SIG-M5 treated with dmso at 0.1 percent for 504 hours (cell line): ENCODE data around the gene PLD2.

Experiments used
- DNase-seq: peaks from one replicate; lab custom pipeline; 2025; ENCODE audit not compliant: unreplicated experiment; lab: John Stamatoyannopoulos, UW

PLD2 gene, protein sequence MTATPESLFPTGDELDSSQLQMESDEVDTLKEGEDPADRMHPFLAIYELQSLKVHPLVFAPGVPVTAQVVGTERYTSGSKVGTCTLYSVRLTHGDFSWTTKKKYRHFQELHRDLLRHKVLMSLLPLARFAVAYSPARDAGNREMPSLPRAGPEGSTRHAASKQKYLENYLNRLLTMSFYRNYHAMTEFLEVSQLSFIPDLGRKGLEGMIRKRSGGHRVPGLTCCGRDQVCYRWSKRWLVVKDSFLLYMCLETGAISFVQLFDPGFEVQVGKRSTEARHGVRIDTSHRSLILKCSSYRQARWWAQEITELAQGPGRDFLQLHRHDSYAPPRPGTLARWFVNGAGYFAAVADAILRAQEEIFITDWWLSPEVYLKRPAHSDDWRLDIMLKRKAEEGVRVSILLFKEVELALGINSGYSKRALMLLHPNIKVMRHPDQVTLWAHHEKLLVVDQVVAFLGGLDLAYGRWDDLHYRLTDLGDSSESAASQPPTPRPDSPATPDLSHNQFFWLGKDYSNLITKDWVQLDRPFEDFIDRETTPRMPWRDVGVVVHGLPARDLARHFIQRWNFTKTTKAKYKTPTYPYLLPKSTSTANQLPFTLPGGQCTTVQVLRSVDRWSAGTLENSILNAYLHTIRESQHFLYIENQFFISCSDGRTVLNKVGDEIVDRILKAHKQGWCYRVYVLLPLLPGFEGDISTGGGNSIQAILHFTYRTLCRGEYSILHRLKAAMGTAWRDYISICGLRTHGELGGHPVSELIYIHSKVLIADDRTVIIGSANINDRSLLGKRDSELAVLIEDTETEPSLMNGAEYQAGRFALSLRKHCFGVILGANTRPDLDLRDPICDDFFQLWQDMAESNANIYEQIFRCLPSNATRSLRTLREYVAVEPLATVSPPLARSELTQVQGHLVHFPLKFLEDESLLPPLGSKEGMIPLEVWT

DNA sequence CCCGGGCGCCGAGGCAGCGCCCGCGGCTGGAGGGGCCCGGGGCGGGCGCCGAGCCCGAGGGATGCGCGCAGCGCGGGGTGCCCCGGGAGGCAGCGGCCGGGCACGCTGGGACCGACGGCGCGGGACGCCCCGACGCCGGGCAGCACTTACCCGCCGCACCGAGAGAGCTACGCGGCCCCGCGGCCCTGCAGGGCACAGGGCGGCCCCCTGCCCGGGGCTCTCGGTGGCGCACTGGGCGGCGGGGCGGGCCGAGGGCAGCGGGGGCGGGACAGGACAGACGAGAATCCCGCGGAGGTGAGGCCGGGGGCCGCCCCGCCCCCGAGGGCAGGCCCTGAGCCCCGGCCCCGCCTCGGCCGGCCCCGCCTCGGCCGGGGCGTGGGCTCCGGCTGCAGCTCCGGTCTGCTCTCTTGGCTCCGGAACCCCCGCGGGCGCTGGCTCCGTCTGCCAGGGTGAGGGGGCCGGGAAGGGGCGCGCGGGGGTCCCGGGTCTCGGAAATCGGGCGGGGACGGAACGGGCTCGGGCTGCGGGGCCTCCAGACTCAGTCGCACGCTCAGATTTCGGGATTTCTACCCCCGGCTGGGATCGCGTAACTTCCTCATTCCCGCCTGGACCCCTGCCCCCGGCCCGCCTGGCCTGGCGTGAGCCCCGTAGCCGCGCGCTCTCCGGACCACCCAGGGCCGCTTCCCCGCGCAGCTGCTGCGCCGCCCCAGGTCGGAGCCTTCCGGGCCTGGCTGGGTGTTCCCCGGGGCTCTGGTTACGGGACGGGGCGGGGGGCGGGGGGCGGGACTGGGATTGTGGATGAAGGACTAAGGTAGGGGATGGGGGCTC, at the start of gene PLD2:
Gene PLD2 (plus strand): TSS at position 376 of the 828 bp plus-strand sequence. CDS start 621 bp downstream, outside the sequence.
- peak; percentile 66 for DNase-seq

DNA sequence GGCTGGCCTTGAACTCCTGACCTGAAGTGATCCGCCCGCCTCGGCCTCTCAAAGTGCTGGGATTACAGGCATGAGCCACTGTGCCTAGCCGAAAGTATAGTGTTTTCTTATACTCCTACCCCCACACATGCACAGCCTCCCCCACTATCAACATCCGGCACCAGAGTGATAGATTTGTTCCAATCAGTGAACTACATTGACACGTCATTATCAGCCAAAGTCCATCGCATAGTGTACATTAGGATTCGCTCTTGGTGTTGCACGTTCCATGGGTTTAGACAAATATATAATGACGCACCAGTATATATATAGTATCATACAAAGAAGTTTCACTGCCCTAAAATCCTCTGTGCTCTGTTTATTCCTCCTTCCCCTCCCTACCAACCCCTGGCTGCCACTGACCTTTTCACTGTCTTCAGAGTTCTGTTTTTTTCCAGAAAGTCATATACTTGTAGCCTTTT, 47.1 kb upstream of the PLD2 start:
- DNase-seq = peak; percentile 41

DNA sequence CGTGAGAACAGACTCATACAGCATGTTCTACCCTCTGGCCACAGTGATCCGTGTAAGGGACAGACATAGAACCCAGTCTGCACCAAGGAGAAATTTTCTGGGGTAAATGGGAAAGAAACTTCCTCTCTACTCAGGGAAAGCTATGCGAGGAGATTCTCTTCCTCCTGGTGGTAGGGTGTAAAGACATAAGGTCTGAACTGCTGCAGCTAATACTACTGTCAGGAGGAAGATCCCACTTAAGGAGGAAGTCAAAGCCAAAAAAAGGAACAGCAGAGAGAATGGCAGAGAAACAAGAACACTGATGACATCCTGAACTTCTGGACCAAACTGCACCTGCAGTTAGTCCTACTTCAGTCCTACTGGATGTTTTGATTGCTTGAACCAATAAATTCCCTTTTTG, 42.4 kb upstream of the PLD2 start:
- peak; percentile 78 for DNase-seq

DNA sequence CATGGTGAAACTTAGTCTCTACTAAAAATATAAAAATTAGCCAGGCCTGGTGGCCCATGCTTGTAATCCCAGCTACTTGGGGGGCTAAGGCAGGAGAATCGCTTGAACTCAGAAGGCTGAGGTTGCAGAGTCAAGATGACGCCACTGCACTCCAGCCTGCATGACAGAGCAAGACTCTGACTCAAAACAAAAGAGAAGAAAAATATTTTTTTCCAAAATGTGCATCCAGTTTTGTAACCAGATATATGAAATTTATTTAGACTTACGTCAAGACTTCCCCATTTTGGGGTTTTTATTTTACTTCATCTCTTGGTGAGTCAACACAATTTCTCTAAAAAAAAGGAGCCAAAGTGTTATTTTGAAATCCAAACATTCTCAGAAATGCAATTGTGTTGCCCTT, 40.8 kb upstream of the PLD2 start:
- peak; percentile 51 for DNase-seq

DNA sequence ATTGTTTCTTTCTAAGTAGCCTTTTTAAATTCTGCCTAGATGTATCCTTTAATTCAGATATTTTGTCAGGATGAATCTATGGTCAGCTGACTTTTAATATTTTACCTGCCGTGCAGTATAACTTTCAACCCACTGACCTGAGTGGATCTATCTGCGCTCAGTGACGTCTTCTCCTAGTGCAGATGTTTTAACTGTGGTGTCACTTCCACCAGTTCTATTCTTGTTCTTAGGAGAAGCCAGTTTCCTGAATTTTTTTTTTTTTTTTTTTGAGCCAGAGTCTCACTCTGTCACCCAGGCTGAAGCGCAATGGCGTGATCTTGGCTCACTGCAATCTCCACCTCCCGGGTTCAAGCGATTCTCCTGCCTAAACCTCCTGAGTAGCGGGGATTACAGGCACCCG, 40.2 kb upstream of the PLD2 start:
- DNase-seq = no peak

DNA sequence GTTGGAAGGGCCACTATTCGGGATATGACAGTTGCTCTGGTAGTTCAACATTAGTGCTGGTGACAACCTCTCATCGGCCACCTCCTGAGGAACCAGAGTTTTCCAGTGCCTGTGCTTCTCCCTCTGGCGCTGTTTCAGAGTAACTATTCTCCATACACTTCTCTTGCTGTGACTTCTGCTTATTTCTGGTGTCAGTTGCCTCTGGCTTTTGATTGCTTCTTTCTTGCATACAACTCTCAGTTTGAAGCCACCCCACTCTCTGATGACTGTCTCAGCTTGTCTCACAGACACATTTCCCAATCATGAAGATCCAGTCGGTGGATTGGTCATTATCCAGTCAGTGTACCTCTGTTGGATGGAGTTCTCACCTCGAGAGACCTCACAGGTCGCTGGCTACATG, 38.7 kb upstream of the PLD2 start:
- peak; percentile 17 for DNase-seq

DNA sequence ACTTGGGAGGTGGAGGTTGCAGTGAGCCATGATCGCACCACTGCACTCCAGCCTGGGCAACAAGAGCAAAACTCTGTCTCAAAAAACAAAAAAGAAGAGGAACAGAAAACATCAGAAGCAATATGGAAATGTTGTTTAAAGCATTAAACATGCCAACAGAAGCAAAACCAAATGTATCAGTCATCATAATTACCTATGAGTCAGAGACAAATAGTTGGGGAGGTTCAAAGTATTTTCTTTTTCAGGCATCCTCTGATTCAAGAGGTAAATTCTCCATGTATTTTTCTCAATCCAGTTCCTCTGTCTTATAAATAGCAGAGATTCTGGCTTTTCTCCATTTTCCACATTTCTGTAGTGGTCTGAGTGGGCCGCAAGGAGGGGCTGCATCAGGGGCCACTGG, 37.3 kb upstream of the PLD2 start:
- no peak for DNase-seq

DNA sequence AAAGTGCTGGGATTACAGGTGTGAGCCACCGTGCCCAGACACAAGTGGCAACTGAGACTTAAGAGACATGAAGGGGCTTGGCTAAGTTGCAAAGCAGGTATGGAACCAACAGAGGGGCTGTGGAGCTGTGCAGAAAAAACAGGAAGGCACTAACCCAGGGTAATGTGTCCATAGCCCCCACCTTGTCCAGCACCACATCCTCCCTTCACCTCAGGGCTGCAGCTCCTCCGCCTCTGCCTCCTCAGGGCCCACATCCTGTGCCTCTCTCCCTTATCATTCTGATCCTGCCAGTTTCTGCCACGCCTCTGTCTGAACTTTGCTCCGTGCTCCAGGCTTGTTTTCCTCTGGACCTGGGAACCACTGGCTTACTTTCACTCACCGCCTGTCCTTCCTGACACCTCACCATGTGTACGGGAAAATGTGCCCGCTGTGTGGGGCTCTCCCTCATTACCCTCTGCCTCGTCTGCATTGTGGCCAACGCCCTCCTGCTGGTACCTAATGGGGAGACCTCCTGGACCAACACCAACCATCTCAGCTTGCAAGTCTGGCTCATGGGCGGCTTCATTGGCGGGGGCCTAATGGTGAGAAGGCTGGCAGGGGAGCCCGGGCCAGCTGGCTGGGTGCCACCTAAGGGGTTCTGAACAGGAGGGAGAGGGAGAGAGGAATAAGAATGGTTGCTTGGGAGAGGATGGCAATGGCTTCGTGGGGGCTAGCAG, 35.3 kb upstream of the PLD2 start, which contains the start of gene TM4SF5:
Gene TM4SF5 (plus strand): TSS at position 368 of the 716 bp plus-strand sequence. CDS start 37 bp downstream, at position 405.
- DNase-seq = no peak

DNA sequence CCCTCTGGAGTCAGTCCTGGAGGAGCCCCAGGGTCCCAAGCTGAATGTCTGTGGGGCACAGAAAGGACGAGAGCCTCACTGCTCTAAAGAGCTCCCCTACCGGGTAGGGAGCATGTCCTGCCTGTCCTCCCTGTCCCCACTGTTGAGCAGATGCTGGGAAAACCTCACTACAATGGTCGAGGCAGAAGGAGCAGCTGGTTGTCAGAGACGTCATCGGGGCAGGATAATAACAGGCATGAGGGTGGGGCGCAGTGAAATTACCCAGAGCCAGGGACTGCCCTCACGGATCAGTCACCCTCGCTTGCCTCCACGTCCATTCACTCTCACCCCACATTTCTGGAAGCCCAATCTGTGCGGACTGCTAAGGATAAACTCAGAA, 34.7 kb upstream of the PLD2 start:
- DNase-seq = no peak

DNA sequence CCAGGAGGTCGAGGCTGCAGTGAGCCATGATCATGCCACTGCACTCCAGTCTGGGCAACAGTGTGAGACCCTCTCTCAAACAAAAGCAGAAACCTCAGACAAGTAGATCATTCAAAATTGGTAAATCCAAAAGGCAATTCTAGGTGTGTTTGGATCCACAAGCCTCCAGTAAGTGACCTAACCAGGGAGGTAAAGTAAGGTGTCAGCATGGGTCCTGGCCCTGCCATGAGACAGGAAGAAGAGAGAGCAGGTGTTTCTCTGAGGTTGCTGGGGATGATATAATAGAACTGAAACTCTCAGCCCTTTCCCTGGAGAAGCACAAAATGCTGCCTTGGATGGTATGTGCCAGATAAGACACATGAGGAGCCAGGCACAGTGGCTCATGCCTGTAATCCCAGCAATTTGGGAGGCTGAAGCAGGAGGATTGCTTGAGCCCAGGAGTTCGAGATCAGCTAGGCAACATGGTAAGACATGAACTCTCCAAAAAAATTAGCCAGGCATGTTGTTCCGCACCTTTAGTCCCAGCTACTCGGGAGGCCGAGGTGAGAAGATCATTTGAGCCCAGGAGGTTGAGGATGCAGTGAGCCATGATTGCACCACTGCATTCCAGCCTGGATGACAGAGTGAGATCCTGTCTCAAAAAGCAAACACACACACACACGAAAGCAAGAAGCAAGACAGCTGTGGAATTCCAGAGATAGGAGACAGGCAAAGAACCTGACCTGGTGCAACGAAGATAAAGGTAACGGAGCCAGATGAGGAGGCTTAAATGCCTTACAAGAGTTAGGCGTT, 28.8 kb upstream of the PLD2 start:
- no peak for DNase-seq

DNA sequence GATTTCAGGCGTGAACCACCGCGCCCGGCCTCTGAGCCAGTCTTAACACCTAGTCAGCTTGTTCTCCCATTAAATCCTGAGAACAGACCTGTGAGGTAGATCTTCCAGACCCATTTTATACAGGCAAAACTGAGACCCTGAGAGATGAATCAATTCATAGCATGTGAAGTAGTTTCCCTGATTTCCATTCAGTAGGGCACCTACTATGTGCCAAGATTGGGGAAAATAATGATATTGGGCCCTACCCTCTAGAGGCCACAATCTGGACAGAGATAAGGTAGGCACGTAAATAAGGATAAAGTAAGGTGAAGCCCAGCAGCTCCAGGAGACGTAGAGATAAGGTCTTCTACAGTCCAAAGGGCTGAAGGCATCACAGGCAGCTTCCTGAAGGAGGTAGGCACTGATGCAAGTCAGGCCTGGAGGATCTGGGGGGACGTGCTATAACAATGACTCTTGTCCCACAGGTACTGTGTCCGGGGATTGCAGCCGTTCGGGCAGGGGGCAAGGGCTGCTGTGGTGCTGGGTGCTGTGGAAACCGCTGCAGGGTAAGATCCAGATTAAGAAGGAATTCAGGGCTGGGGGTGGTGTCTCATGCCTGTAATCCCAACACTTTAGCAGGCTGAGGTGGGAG, 26.5 kb upstream of the PLD2 start:
- no peak for DNase-seq

DNA sequence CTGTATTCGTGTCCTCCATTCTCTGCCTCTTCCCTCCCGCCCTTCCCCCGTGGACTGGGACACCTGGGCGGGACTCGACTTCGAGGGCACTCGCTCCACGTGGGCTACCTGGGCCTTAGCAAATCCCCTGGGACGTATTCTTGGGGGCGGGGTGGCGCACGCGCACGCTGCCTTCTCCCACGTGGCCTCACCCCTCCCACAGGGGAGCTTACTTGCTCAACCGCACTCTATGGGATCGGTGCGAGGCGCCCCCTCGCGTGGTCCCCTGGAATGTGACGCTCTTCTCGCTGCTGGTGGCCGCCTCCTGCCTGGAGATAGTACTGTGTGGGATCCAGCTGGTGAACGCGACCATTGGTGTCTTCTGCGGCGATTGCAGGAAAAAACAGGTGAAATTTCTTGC, 24.3 kb upstream of the PLD2 start:
- DNase-seq = no peak

DNA sequence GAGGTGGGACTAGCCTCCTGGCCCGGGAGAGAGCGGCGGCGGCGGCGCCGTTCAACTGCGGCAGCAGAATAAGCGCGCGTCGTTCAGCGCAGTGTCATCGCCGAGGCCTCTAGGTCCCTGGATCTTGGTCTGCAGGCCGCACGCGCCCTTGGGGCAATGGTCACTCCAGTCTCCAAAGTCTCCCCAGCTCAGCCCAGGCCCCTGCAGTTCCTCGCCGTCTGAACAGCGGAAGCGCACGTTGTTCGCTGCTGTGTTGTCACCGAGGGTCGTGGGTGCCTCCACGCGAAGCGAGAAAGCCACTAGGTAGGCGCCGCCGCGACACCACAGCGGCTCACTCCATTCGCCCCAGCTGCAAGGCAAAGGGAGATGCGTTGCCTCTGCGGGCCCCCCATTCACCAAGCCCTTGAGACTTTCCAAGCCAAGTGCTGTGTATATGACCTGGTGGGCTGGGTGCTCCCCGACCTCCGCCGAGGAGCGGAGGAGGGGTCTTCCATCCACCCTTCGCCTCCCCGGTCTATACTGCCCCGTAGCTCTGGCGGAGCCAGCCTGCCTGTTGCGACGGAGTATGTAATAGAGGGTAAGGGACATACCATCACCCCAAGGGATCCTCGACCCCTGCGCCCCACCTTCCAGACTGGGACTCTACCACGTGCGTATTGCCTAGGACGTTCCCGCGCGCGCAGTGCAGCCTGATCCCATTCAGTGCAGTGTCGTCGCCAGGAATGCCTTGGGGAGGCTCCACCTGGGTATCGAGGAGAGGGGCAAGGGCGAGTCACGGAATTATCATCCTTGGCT, 21.4 kb upstream of the PLD2 start:
- DNase-seq = no peak

DNA sequence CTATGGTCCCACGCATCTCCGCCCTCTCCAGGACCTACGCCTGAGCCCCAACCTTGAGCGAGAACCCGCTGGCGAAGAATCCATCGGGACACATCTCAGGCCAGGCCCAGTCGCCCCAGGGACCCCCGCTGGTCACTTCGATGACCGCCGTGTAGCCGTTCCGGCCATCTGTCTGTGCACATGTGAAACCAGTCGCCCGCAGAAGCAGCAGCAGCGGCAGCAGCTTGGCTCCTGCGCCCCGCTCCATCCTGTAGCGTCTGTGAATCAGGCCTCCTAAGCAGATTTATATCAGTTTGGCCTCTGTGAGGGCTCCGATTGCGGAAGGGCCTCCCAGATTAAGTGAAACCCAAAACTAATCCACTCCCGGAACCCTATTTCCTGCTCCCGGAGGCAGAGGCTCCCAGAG, 20.8 kb upstream of the PLD2 start, which contains the start of gene VMO1:
Gene VMO1 (minus strand): TSS at position 259 of the 406 bp plus-strand sequence. CDS start 12 bp downstream, at position 247.
- no peak for DNase-seq

DNA sequence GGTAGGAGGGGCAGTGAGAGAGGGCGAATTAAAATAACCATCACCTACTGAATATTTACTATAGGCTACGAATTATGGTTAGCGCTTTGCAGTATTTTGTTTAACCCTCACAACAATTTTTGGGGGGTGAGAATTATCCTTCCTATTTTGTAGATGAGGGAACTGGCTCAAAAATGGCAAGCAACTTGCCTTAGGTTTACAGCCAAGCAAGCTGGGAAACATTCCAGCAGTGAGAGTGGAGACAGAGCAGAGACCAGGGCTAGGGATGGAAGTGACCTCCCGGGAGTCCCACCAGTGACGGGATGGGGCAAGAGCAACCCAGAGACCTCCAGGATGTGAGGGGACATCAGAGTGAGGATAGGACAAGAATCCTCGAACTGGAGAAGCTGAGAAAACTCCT, 20.4 kb upstream of the PLD2 start:
- no peak for DNase-seq

DNA sequence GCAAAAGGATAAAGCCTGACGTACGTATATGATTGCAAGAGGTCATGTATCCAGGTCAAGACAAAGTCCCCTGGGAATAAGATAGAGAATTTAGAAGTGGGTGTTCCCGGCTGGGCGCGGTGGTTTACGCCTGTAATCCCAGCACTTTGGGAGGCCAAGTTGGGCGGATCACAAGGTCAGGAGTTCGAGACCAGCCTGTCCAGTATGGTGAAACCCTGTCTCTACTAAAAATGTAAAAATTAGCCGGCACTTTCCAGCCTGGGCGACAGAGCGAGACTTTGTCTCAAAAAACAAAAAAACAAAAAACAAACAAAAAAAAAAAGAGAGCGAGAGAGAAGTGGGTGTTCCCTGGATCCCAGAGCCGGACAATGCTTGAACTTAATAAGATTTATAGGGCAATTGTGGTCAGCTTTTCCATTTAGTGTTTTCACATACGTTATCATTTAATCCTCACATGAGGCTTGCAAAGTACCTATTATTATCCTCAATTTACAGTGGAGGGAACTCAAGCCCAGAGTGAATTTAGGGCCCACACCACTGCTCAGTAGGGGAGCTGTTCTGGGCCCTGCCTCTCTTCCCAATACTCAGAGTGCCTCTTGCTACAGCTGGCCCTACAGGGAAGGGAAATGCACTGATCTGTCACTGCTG, 18.7 kb upstream of the PLD2 start:
- no peak for DNase-seq

DNA sequence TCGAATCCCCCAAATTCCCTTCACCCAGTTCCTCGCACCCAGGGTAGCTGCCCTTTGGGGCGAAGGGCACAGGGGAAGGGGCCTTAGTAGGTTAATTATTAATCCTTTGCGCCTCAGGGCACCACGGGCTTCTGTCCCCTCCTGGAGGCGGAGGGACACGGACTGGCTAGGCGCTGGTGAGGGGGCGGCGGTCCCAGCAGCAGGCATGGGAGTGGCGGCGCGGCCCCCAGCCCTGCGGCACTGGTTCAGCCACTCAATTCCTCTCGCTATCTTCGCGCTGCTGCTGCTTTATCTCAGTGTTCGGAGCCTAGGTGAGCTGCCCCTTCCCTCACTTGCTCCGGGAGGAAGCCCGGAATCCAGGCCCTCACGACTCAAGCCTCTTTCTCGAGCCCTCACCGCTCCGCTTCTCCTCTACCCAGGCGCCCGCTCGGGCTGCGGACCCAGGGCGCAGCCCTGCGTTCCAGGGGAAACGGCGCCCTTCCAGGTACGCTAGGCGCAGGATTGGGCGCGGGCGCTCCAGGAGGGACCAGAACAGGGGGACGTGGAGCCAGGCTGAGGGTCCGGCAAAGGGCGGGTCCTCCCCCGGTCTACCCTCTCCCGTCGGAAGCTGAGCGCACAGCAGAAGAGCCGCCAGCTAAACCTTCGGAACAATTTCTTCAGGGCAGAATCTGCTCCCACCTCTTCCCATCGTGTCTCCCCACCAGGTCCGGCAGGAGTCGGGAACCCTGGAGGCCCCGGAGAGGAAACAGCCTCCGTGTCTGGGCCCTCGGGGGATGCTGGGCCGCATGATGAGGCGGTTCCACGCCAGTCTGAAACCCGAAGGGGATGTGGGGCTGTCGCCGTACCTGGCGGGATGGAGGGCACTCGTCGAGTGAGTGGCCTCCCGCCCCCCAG, 17.9 kb upstream of the PLD2 start, which contains the start of gene GLTPD2:
Gene GLTPD2 (plus strand): TSS at position 158 of the 894 bp plus-strand sequence. CDS start 48 bp downstream, at position 206.
- DNase-seq = no peak
